CD8-positive, alpha-beta memory T cell (primary cell): ENCODE measurements around the gene LSM4. TPM values are rescaled to one million over a fixed set of nuclear protein-coding genes. Genes with fewer than 3 reads are reported as not detected.
"Not testable (repeated sequence)": the region's sequence is repeated elsewhere in the genome, so short reads cannot be mapped to it uniquely, and the experiment has no call there.

ENCODE experiments used
- CTCF ChIA-PET: fragments of 350-600 bp; sonication (Branson Sonifier 250); formaldehyde crosslinking; loops from one replicate; lab custom pipeline; 2021; ENCODE audit warnings: antibody characterized with exemption; lab: Charles Lee
- POLR2A ChIA-PET: fragments of 350-600 bp; sonication (Branson Sonifier 250); formaldehyde crosslinking; loops from one replicate; lab custom pipeline; 2021; ENCODE audit warnings: antibody characterized with exemption; lab: Charles Lee
- DNase-seq, 5 donors: peaks; one replicate each; pipeline versions ENCODE4 v3.0.0 to v3.0.0-alpha.2; 2020 to 2022; ENCODE audit warnings: mixed read lengths in 1 of 5
- H3K27ac ChIP-seq: one replicate; pipeline ENCODE4 v1.7.0; 2013; ENCODE audit warnings: low read depth, mild to moderate bottlenecking, low read length, moderate library complexity
- H3K27me3 ChIP-seq: 2 replicates; pipeline ENCODE4 v1.7.0; 2013; ENCODE audit warnings: low read length, mild to moderate bottlenecking; ENCODE audit not compliant: insufficient read depth, poor library complexity, severe bottlenecking
- H3K36me3 ChIP-seq: 2 replicates; pipeline ENCODE4 v1.7.0; 2013; ENCODE audit warnings: mild to moderate bottlenecking, low read length, moderate library complexity; ENCODE audit not compliant: insufficient read depth
- H3K4me1 ChIP-seq: 2 replicates; pipeline ENCODE4 v1.7.0; 2013; ENCODE audit warnings: mild to moderate bottlenecking, low read length, moderate library complexity; ENCODE audit not compliant: insufficient read depth
- H3K4me3 ChIP-seq: 2 replicates; pipeline ENCODE4 v1.7.0; 2013; ENCODE audit warnings: mild to moderate bottlenecking, low read length
- H3K9me3 ChIP-seq: 2 replicates; pipeline ENCODE4 v1.7.0; 2013; ENCODE audit warnings: mild to moderate bottlenecking, low read length
- H3K27ac Mint-ChIP-seq, 8 donors: one replicate each; pipeline ENCODE4 v1.8.0; 2020 to 2021; ENCODE audit warnings: mixed read lengths in 8 of 8, mild to moderate bottlenecking in 6 of 8, inconsistent platforms in 3 of 8, moderate library complexity in 3 of 8
- H3K27me3 Mint-ChIP-seq, 2 donors: one replicate each; pipeline ENCODE4 v1.8.0; 2020 to 2021; ENCODE audit warnings: mixed read lengths in 2 of 2, mild to moderate bottlenecking in 1 of 2, moderate library complexity in 1 of 2
- H3K36me3 Mint-ChIP-seq, 3 donors: one replicate each; pipeline ENCODE4 v1.8.0; 2020 to 2021; ENCODE audit warnings: mixed read lengths in 3 of 3, inconsistent platforms in 1 of 3, mild to moderate bottlenecking in 1 of 3
- H3K4me1 Mint-ChIP-seq, 3 donors: one replicate each; pipeline ENCODE4 v1.8.0; 2020 to 2021; ENCODE audit warnings: mixed read lengths in 3 of 3, inconsistent platforms in 1 of 3, mild to moderate bottlenecking in 1 of 3
- H3K4me3 Mint-ChIP-seq, 7 donors: one replicate each; pipeline ENCODE4 v1.8.0; 2020 to 2021; ENCODE audit warnings: mixed read lengths in 7 of 7, mild to moderate bottlenecking in 6 of 7, moderate library complexity in 4 of 7, inconsistent platforms in 2 of 7
- H3K9me3 Mint-ChIP-seq, 5 donors: one replicate each; pipeline ENCODE4 v1.8.0; 2020 to 2022; ENCODE audit warnings: mixed read lengths in 5 of 5, mild to moderate bottlenecking in 3 of 5, moderate library complexity in 2 of 5, inconsistent platforms in 1 of 5
- polyA plus RNA-seq: library from polyadenylated mRNA; unstranded; fragments of 300-500 nt; fragmentation: Illumina TruSeq; gene quantifications from one replicate; pipeline ENCODE4 v1.2.3, GENCODE V29; 2021
- total RNA-seq, 2 experiments: library from RNA; stranded (reverse); gene quantifications; one replicate each; pipeline ENCODE4 v1.2.3, GENCODE V29; 2021

Gene LSM4
- total and polyA plus RNA-seq, 3 experiments from 2014 or later: 154 to 373 (median 351) TPM

DNA sequence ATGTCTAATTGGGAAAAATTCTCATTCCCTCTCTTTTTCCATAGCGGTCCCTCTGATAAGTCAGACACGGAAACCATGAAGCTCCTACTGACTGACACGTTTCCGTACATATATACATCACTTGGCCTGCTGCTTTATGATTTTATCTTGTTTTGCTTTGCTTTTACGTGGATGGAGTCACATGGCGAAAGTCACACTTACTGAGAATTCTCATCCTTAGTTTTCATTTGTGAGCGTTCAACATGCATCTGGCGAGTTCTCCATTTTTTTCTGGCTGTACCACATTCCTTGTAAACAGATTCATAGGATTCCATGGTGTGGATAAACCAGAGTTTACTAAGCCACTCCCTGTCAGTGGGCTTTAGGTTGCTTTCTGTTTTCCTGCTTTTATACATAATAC, 38.8 kb upstream of the LSM4 start:
- Histone ChIP-seq H3K27ac (no peak overlapping the region), H3K9me3 (no peaks in the 10 kb centered on the region), H3K36me3 (peaks cover 12% of the 10 kb centered on the region), H3K4me1 (no peaks in the 10 kb centered on the region), H3K27me3 (no peaks in the 10 kb centered on the region), H3K4me3 (no peak overlapping the region)
- H3K36me3 Mint-ChIP-seq: peaks cover 15 to 78% (median 21%) of the 10 kb centered on the region in 3 donors
- H3K27ac Mint-ChIP-seq: no peak overlapping the region
- H3K4me3 Mint-ChIP-seq: no peak overlapping the region
- no peak for DNase-seq
- peaks cover 0 to 1% of the 10 kb centered on the region in 2 donors for H3K27me3 Mint-ChIP-seq
- ChIA-PET CTCF (interaction anchor here (1.0 to 1.3 kb wide), 2 partner anchors 27 to 82 kb away, joined by 3 to 4 read pairs; no protein-coding TSS in a partner anchor), POLR2A (no interaction called here)
- no peaks in the 10 kb centered on the region for H3K4me1 Mint-ChIP-seq
- H3K9me3 Mint-ChIP-seq: peaks cover 0 to 4% (median 0%) of the 10 kb centered on the region in 5 donors

GRCh38 chr19:18357041-18357440, 34.2 kb upstream of the LSM4 start:
- no peak overlapping the region for H3K27ac ChIP-seq
- H3K9me3 ChIP-seq: no peaks in the 10 kb centered on the region
- ChIA-PET CTCF (interaction anchor here (1.2 to 2.1 kb wide), 2 partner anchors 32 to 53 kb away, joined by 3 to 11 read pairs; no protein-coding TSS in a partner anchor), POLR2A (no interaction called here)
- no peak overlapping the region for H3K4me3 ChIP-seq
- Mint-ChIP-seq H3K27me3 (peaks cover 0 to 1% of the 10 kb centered on the region in 2 donors), H3K9me3 (peaks cover 0 to 4% (median 0%) of the 10 kb centered on the region in 5 donors), H3K27ac (peak overlapping the region in 1 of 8 donors; percentile 33), H3K4me1 (no peaks in the 10 kb centered on the region), H3K4me3 (no peak overlapping the region), H3K36me3 (peaks cover 14 to 67% (median 17%) of the 10 kb centered on the region in 3 donors)
- no peak for DNase-seq
- H3K36me3 ChIP-seq: peaks cover 19% of the 10 kb centered on the region
- H3K4me1 ChIP-seq: no peaks in the 10 kb centered on the region
- no peaks in the 10 kb centered on the region for H3K27me3 ChIP-seq

DNA sequence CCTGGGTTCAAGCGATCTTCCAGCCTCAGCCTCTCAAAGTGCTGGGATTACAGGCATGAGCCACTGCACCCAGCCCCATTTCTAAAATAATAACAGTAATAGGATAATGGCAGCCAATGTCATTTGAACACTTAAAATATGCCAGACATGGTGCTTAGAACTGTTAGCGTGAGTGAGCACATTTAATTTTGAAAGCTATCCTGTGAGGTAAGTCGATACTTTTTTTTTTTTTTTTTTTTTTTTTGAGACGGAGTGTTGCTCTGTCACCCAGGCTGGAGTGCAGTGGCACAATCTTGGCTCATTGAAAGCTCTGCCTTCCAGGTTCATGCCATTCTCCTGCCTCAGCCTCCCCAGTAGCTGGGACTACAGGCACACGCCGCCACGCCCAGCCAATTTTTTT, 31.9 kb upstream of the LSM4 start:
- H3K4me1 Mint-ChIP-seq, H3K9me3 ChIP-seq, H3K27ac Mint-ChIP-seq, H3K4me1 ChIP-seq, H3K27me3 Mint-ChIP-seq, H3K27ac ChIP-seq, POLR2A ChIA-PET, H3K27me3 ChIP-seq, H3K4me3 Mint-ChIP-seq, H3K4me3 ChIP-seq, DNase-seq, H3K9me3 Mint-ChIP-seq: not testable (repeated sequence)
- CTCF ChIA-PET: interaction anchor here (1.2 kb wide), 1 partner anchor 9 kb away, joined by 3 read pairs; no protein-coding TSS in a partner anchor
- peaks cover 19% of the 10 kb centered on the region for H3K36me3 ChIP-seq
- H3K36me3 Mint-ChIP-seq: peaks cover 15 to 69% (median 16%) of the 10 kb centered on the region in 3 donors

DNA sequence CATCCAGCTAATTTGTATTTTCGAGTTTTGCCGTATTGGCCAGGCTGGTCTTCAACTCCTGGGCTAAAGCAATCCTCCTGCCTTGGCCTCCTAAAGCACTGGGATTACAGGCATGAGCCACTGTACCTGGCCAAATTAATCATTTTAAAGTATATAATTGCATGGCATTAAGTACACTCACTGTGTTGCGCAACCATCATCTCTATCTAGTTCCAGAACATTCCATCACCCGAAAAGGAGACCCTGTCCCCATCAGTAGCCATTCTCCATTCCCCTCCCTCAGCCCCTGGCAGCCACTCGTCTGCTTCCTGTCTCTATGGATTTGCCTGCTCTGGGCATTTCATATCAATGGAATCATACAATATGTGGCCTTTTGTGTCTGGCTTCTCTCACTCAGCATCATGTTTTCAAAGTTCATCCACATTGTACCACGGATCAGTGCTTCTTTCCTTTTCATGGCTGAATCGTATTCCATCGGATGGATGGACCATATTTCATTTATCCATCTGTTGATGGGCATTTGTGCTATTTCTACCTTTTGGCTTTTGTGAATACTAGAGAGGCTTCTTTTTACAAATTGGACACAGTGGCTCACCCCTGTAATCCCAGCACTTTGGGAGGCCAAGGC, 30.6 kb upstream of the LSM4 start:
- no peaks in the 10 kb centered on the region for H3K27me3 Mint-ChIP-seq
- no peak overlapping the region for H3K4me3 Mint-ChIP-seq
- H3K27ac Mint-ChIP-seq: peak overlapping the region in 1 of 8 donors; percentile 63
- Histone ChIP-seq H3K27ac (no peak overlapping the region), H3K27me3 (no peaks in the 10 kb centered on the region), H3K4me1 (no peaks in the 10 kb centered on the region), H3K9me3 (no peaks in the 10 kb centered on the region), H3K36me3 (peaks cover 19% of the 10 kb centered on the region), H3K4me3 (no peak overlapping the region)
- peaks cover 0 to 4% (median 0%) of the 10 kb centered on the region in 5 donors for H3K9me3 Mint-ChIP-seq
- ChIA-PET POLR2A (no interaction called here), CTCF (no interaction called here)
- H3K36me3 Mint-ChIP-seq: peaks cover 10 to 63% (median 14%) of the 10 kb centered on the region in 3 donors
- no peak for DNase-seq
- peaks cover 0 to 3% (median 0%) of the 10 kb centered on the region in 3 donors for H3K4me1 Mint-ChIP-seq

DNA sequence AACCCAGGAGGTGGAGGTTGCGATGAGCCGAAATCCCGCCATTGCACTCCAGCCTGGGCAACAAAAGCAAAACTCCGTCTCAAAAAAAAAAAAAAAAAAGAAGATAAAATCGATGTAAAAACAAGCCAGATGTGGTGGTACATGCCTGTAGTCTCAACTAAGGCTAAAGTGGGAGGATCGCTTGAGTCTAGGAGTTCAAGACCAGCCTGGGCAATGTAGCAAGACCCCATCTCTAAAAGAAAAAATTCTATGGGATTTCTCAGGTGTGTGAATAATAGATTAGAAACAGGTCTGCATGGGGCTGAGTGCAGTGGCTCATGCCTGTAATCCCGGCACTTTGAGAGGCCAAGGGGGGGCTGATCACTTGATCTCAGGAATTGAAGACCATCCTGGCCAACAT, 28.7 kb upstream of the LSM4 start:
- peaks cover 8 to 59% (median 10%) of the 10 kb centered on the region in 3 donors for H3K36me3 Mint-ChIP-seq
- no peaks in the 10 kb centered on the region for H3K9me3 ChIP-seq

GRCh38 chr19:18350490-18350889, 27.6 kb upstream of the LSM4 start:
- Histone ChIP-seq H3K36me3 (no peaks in the 10 kb centered on the region), H3K4me1 (no peaks in the 10 kb centered on the region), H3K4me3 (no peak overlapping the region), H3K27me3 (no peaks in the 10 kb centered on the region), H3K9me3 (no peaks in the 10 kb centered on the region), H3K27ac (no peak overlapping the region)
- POLR2A ChIA-PET: no interaction called here
- H3K27ac Mint-ChIP-seq: no peak overlapping the region
- no peak overlapping the region for H3K4me3 Mint-ChIP-seq
- peaks cover 7 to 58% (median 10%) of the 10 kb centered on the region in 3 donors for H3K36me3 Mint-ChIP-seq
- H3K27me3 Mint-ChIP-seq: no peaks in the 10 kb centered on the region
- no peaks in the 10 kb centered on the region for H3K9me3 Mint-ChIP-seq
- H3K4me1 Mint-ChIP-seq: peaks cover 8 to 13% (median 12%) of the 10 kb centered on the region in 3 donors
- no peak for DNase-seq
- CTCF ChIA-PET: interaction anchor here (0.8 to 1.4 kb wide), 2 partner anchors 8 to 72 kb away, joined by 3 read pairs; no protein-coding TSS in a partner anchor

More for the DNA sequence above, 28.7 kb upstream of the LSM4 start:
- Mint-ChIP-seq H3K4me1 (peaks cover 3 to 6% (median 5%) of the 10 kb centered on the region in 3 donors), H3K4me3 (no peak overlapping the region), H3K27ac (no peak overlapping the region), H3K27me3 (no peaks in the 10 kb centered on the region), H3K9me3 (no peaks in the 10 kb centered on the region)
- Histone ChIP-seq H3K27me3 (no peaks in the 10 kb centered on the region), H3K27ac (no peak overlapping the region), H3K4me1 (no peaks in the 10 kb centered on the region), H3K4me3 (no peak overlapping the region), H3K36me3 (peaks cover 7% of the 10 kb centered on the region)
- ChIA-PET POLR2A (interaction anchor here (0.7 kb wide), 1 partner anchor 159 kb away, joined by 8 read pairs; the partner anchor contains the start of gene MPV17L2), CTCF (no interaction called here)
- DNase-seq: no peak

DNA sequence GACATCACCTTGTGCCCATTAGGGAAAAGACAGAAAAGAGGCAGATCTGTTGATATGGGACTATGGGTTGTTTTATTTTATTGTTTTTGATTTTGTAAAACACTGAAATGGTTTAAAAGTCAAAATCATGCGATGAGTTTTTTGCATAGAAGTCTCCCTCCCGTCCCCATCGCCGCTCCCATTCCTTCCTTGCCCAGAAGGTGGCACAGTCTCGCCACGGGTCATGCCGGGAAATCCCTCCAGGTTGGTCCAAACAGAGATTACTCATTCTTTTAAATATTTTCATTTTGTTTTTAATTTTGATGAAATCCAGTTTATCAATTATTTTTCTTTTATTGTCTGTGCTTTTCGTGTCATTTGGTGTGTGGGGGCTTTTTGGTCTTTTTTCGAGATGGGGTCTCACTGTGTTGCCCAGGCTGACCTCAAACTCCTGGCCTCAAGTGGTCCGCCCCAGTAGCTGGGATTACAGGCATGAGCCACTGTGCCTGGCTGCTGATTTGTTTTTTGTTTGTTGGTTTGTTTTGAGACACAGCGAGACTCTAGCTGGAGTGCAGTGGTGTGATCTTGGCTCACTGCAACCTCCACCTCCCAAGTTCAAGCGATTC, 26.8 kb upstream of the LSM4 start:
- Histone ChIP-seq H3K27me3 (no peaks in the 10 kb centered on the region), H3K4me3 (no peak overlapping the region), H3K27ac (no peak overlapping the region), H3K9me3 (no peaks in the 10 kb centered on the region), H3K36me3 (no peaks in the 10 kb centered on the region), H3K4me1 (no peaks in the 10 kb centered on the region)
- no peak for DNase-seq
- Mint-ChIP-seq H3K36me3 (peaks cover 5 to 60% (median 11%) of the 10 kb centered on the region in 3 donors), H3K9me3 (no peaks in the 10 kb centered on the region), H3K4me3 (no peak overlapping the region), H3K27me3 (no peaks in the 10 kb centered on the region), H3K27ac (peak overlapping the region in 1 of 8 donors; percentile 59), H3K4me1 (peaks cover 8 to 13% (median 12%) of the 10 kb centered on the region in 3 donors)
- ChIA-PET POLR2A (no interaction called here), CTCF (interaction anchor here (0.8 to 1.4 kb wide), 2 partner anchors 8 to 71 kb away, joined by 3 read pairs; no protein-coding TSS in a partner anchor)

DNA sequence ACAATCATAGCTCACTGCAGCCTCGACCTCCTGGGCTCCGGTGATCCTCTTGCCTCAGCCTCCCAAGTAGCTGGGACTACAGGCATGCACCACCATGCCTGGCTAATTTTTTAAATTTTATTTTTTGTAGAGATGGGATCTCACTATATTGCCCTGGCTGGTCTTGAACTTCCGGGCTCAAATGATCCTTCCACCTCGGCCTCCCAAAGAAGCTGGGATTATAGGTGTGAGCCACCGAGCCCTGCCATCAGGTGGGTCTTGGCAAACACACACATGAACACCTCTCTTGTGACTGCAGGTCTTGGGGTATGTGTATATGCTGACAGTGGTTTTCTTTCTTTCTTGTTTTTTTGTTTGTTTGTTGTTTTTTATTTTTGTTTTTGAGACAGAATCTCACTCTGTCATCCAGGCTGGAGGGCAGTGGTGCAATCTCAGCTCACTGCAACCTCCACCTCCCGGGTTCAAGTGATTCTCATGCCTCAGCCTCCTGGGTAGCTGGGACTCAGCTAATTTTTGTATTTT, 26.0 kb upstream of the LSM4 start:
- H3K27me3 ChIP-seq, H3K4me1 ChIP-seq, H3K27ac ChIP-seq, H3K9me3 Mint-ChIP-seq, DNase-seq, H3K4me3 ChIP-seq, H3K9me3 ChIP-seq, H3K36me3 ChIP-seq, H3K27me3 Mint-ChIP-seq, CTCF ChIA-PET, POLR2A ChIA-PET, H3K4me3 Mint-ChIP-seq: not testable (repeated sequence)
- Mint-ChIP-seq H3K27ac (peak overlapping the region in 1 of 8 donors; percentile 32), H3K4me1 (peaks cover 11 to 13% (median 12%) of the 10 kb centered on the region in 3 donors), H3K36me3 (peaks cover 5 to 66% (median 13%) of the 10 kb centered on the region in 3 donors)
